Neural progenitor cell (in vitro differentiated cells): ENCODE results near the gene CACNA1C. TPM values are rescaled to one million over a fixed set of nuclear protein-coding genes. Genes with fewer than 3 reads are reported as not detected.

Experiments used
- DNase-seq: peaks from one replicate; pipeline ENCODE4 v3.0.0-alpha.2; 2016; ENCODE audit warnings: low spot score
- H2AFZ ChIP-seq: fragments of 200-600 bp; sonication (generic); replicated peaks from 2 replicates; pipeline ENCODE4 v1.6.1; 2016; ENCODE audit warnings: antibody characterized with exemption
- H3F3A ChIP-seq: fragments of 200-600 bp; sonication (generic); 2 replicates; pipeline ENCODE4 v1.6.1; 2016; ENCODE audit warnings: antibody characterized with exemption, low read depth
- H3K27ac ChIP-seq: fragments of 200-600 bp; sonication (generic); 2 replicates; pipeline ENCODE4 v1.5.1; 2016; ENCODE audit warnings: mild to moderate bottlenecking
- H3K27me3 ChIP-seq: fragments of 200-600 bp; sonication (generic); 2 replicates; pipeline ENCODE4 v1.6.1; 2016; ENCODE audit warnings: mild to moderate bottlenecking, moderate library complexity
- H3K36me3 ChIP-seq: fragments of 200-600 bp; sonication (generic); 2 replicates; pipeline ENCODE4 v1.5.1; 2016
- H3K4me1 ChIP-seq: fragments of 200-600 bp; sonication (generic); 2 replicates; pipeline ENCODE4 v1.6.1; 2016; ENCODE audit warnings: mixed run types
- H3K4me2 ChIP-seq: fragments of 200-600 bp; sonication (generic); 2 replicates; pipeline ENCODE4 v1.6.1; 2016
- H3K4me3 ChIP-seq: fragments of 200-600 bp; sonication (generic); 2 replicates; pipeline ENCODE4 v1.5.1; 2016
- H3K79me2 ChIP-seq: fragments of 200-600 bp; sonication (generic); 2 replicates; pipeline ENCODE4 v1.6.1; 2016; ENCODE audit warnings: low read depth
- H3K9ac ChIP-seq: fragments of 200-600 bp; sonication (generic); 2 replicates; pipeline ENCODE4 v1.6.1; 2016
- H3K9me3 ChIP-seq: fragments of 200-600 bp; sonication (generic); 2 replicates; pipeline ENCODE4 v1.5.1; 2016; ENCODE audit warnings: low read depth
- H4K20me1 ChIP-seq: fragments of 200-600 bp; sonication (generic); 2 replicates; pipeline ENCODE4 v1.6.1; 2016; ENCODE audit warnings: low read depth
- H3K27ac Mint-ChIP-seq: 3 replicates; pipeline ENCODE4 v1.8.0; 2021; ENCODE audit warnings: mixed read lengths
- H3K27me3 Mint-ChIP-seq: 2 replicates; pipeline ENCODE4 v1.8.0; 2022; ENCODE audit warnings: low read depth, mild to moderate bottlenecking, inconsistent platforms, moderate library complexity, mixed read lengths; ENCODE audit not compliant: insufficient read depth
- H3K36me3 Mint-ChIP-seq: 3 replicates; pipeline ENCODE4 v1.8.0; 2021; ENCODE audit warnings: mixed read lengths
- H3K4me1 Mint-ChIP-seq: 3 replicates; pipeline ENCODE4 v1.8.0; 2021; ENCODE audit warnings: mixed read lengths
- H3K4me3 Mint-ChIP-seq: 3 replicates; pipeline ENCODE4 v1.8.0; 2021; ENCODE audit warnings: mild to moderate bottlenecking, moderate library complexity, mixed read lengths
- H3K9me3 Mint-ChIP-seq: 3 replicates; pipeline ENCODE4 v1.8.0; 2020; ENCODE audit warnings: mixed read lengths
- EZH2 ChIP-seq: fragments of 200-600 bp; sonication (generic); IDR thresholded peaks from 2 replicates; pipeline ENCODE4 v1.6.1; 2017; ENCODE audit warnings: antibody characterized with exemption, mild to moderate bottlenecking, moderate library complexity
- EZH2phosphoT487 ChIP-seq: fragments of 200-600 bp; sonication (generic); IDR thresholded peaks from 2 replicates; pipeline ENCODE4 v1.6.1; 2017; ENCODE audit warnings: antibody characterized with exemption
- total RNA-seq: library from RNA; depleted of rRNA; stranded (reverse); fragments of >200 nt; gene quantifications from 2 replicates; pipeline ENCODE4 v1.2.3, GENCODE V29; 2015; ENCODE audit warnings: low replicate concordance
- TF ChIP-seq, protein P1 (sequence below): fragments of 200-600 bp; sonication (generic); IDR thresholded peaks from 2 replicates; pipeline ENCODE4 v1.5.1; 2017; ENCODE audit warnings: antibody characterized with exemption, mild to moderate bottlenecking

Gene CACNA1C
- total RNA-seq, 1 donor from 2014 or later = 2.7 TPM

- Histone ChIP-seq H3F3A (no peaks in the 10 kb centered on the region), H3K9ac (no peak overlapping the region), H3K36me3 (no peaks in the 10 kb centered on the region), H3K27me3 (no peaks in the 10 kb centered on the region), H3K79me2 (no peaks in the 10 kb centered on the region), H4K20me1 (no peaks in the 10 kb centered on the region), H2AFZ (no peak overlapping the region), H3K4me1 (no peaks in the 10 kb centered on the region), H3K27ac (no peak overlapping the region), H3K9me3 (no peaks in the 10 kb centered on the region), H3K4me2 (no peak overlapping the region), H3K4me3 (no peak overlapping the region)
- no peak overlapping the region for H3K27ac Mint-ChIP-seq
- H3K9me3 Mint-ChIP-seq = no peaks in the 10 kb centered on the region
- no peaks in the 10 kb centered on the region for H3K36me3 Mint-ChIP-seq
- TF ChIP-seq EZH2phosphoT487 = no peak
- TF ChIP-seq, protein P1, sequence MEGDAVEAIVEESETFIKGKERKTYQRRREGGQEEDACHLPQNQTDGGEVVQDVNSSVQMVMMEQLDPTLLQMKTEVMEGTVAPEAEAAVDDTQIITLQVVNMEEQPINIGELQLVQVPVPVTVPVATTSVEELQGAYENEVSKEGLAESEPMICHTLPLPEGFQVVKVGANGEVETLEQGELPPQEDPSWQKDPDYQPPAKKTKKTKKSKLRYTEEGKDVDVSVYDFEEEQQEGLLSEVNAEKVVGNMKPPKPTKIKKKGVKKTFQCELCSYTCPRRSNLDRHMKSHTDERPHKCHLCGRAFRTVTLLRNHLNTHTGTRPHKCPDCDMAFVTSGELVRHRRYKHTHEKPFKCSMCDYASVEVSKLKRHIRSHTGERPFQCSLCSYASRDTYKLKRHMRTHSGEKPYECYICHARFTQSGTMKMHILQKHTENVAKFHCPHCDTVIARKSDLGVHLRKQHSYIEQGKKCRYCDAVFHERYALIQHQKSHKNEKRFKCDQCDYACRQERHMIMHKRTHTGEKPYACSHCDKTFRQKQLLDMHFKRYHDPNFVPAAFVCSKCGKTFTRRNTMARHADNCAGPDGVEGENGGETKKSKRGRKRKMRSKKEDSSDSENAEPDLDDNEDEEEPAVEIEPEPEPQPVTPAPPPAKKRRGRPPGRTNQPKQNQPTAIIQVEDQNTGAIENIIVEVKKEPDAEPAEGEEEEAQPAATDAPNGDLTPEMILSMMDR = no peak
- TF ChIP-seq EZH2 = no peak
- H3K27me3 Mint-ChIP-seq = peaks cover 10% of the 10 kb centered on the region
- H3K4me1 Mint-ChIP-seq = peaks cover 14% of the 10 kb centered on the region
- no peak for DNase-seq
- H3K4me3 Mint-ChIP-seq = no peak overlapping the region
Observed at GRCh38 chr12:2111826-2112225, 59.0 kb downstream of the CACNA1C start.

- Histone ChIP-seq H3K4me2 (no peak overlapping the region), H3K4me1 (no peaks in the 10 kb centered on the region), H3F3A (no peaks in the 10 kb centered on the region), H4K20me1 (no peaks in the 10 kb centered on the region), H3K9ac (no peak overlapping the region), H3K9me3 (no peaks in the 10 kb centered on the region), H2AFZ (no peak overlapping the region), H3K4me3 (no peak overlapping the region), H3K27ac (no peak overlapping the region), H3K79me2 (no peaks in the 10 kb centered on the region), H3K27me3 (no peaks in the 10 kb centered on the region), H3K36me3 (no peaks in the 10 kb centered on the region)
- Mint-ChIP-seq H3K27me3 (peaks cover 10% of the 10 kb centered on the region), H3K36me3 (no peaks in the 10 kb centered on the region), H3K9me3 (no peaks in the 10 kb centered on the region), H3K4me3 (no peak overlapping the region), H3K4me1 (peaks cover 14% of the 10 kb centered on the region), H3K27ac (peak overlapping the region; percentile 0)
- TF ChIP-seq, protein P1 = no peak
- TF ChIP-seq EZH2phosphoT487 = no peak
- DNase-seq = no peak
Observed at GRCh38 chr12:2112401-2112800, 59.6 kb downstream of the CACNA1C start.

GRCh38 chr12:2113119-2113912 lies 60.5 kb downstream of the CACNA1C start:
- peak overlapping the region; percentile 38 for H3K4me3 Mint-ChIP-seq
- no peaks in the 10 kb centered on the region for H3K36me3 Mint-ChIP-seq
- H3K27me3 Mint-ChIP-seq = peaks cover 10% of the 10 kb centered on the region
- H3K27ac Mint-ChIP-seq = no peak overlapping the region
- no peaks in the 10 kb centered on the region for H4K20me1 ChIP-seq
- H3K4me1 Mint-ChIP-seq = peaks cover 14% of the 10 kb centered on the region
- no peaks in the 10 kb centered on the region for H3K36me3 ChIP-seq
- DNase-seq = no peak
- no peak overlapping the region for H3K4me2 ChIP-seq
- no peaks in the 10 kb centered on the region for H3K79me2 ChIP-seq
- TF ChIP-seq, protein P1 = no peak
- TF ChIP-seq EZH2 (no peak), EZH2phosphoT487 (no peak)
- H3K9me3 ChIP-seq = no peaks in the 10 kb centered on the region
- H3K27ac ChIP-seq = no peak overlapping the region
- H3F3A ChIP-seq = no peaks in the 10 kb centered on the region
- H3K4me1 ChIP-seq = no peaks in the 10 kb centered on the region
- no peak overlapping the region for H2AFZ ChIP-seq
- no peak overlapping the region for H3K4me3 ChIP-seq
- no peaks in the 10 kb centered on the region for H3K9me3 Mint-ChIP-seq
- H3K27me3 ChIP-seq = no peaks in the 10 kb centered on the region
- no peak overlapping the region for H3K9ac ChIP-seq
